A549 (cell line): ENCODE data around the gene FBLN7. TPM values are rescaled to one million over a fixed set of nuclear protein-coding genes. Genes with fewer than 3 reads are reported as not detected.

Experiments used
- ATAC-seq, 2 experiments: fragments of 200-7000 bp in 1 of 2; fragments of >200 bp in 1 of 2; cut with Nextera tagmentation in 1 of 2; cut with Tn5 transposase in 1 of 2; 3 replicates each; pipeline versions ENCODE4 v1.8.0 to v1.9.1; 2018 to 2020; ENCODE audit warnings: mild to moderate bottlenecking in 1 of 2, moderate library complexity in 1 of 2
- CTCF ChIA-PET: fragments of 300-600 bp; sonication (Branson Sonifier 250); formaldehyde crosslinking; extraction: SDS; loops from one replicate; lab custom pipeline; 2021; ENCODE audit warnings: antibody characterized with exemption, inconsistent platforms; lab: Yijun Ruan, JAX
- POLR2A ChIA-PET: fragments of 350-600 bp; formaldehyde crosslinking; extraction: SDS; loops from one replicate; lab custom pipeline; 2021; ENCODE audit warnings: antibody characterized with exemption, inconsistent platforms; lab: Yijun Ruan, JAX
- DNase-seq, 2 experiments: peaks; one replicate each; pipeline versions ENCODE4 v3.0.0 to v3.0.0-alpha.2; 2011 to 2016; ENCODE audit warnings: low read depth in 1 of 2, low spot score in 1 of 2
- FAIRE-seq: peaks from 2 replicates; lab custom pipeline; 2011; peaks lifted over from hg19 to GRCh38; lab: Jason Lieb, UNC
- H3K27ac ChIP-seq, 2 experiments: fragments of >200 bp; sonication (Bioruptor Twin); formaldehyde crosslinking; 3 replicates each; pipeline ENCODE4 v1.5.1; 2016 to 2017
- H3K4me1 ChIP-seq: fragments of >200 bp; sonication (Bioruptor Twin); formaldehyde crosslinking; 3 replicates; pipeline ENCODE4 v1.6.1; 2016
- H3K4me2 ChIP-seq: fragments of >200 bp; sonication (Bioruptor Twin); formaldehyde crosslinking; 3 replicates; pipeline ENCODE4 v1.6.1; 2016
- H3K4me3 ChIP-seq: fragments of >200 bp; sonication (Bioruptor Twin); formaldehyde crosslinking; 3 replicates; pipeline ENCODE4 v1.5.1; 2016
- H3K9me3 ChIP-seq: fragments of >200 bp; sonication (Bioruptor Twin); formaldehyde crosslinking; 3 replicates; pipeline ENCODE4 v1.6.1; 2016
- BHLHE40 ChIP-seq: IDR thresholded peaks from 2 replicates; pipeline ENCODE4 v1.6.1; 2012; ENCODE audit warnings: low read depth, low read length, inconsistent platforms
- ESRRA ChIP-seq: fragments of 150-350 bp; IDR thresholded peaks from 2 replicates; pipeline ENCODE4 v1.6.1; 2014; ENCODE audit warnings: mild to moderate bottlenecking, low read length, borderline replicate concordance
- FOXS1 ChIP-seq: fragments of 250-450 bp; sonication (Bioruptor Pico); IDR thresholded peaks from 2 replicates; pipeline ENCODE4 v1.5.0; 2020; ENCODE audit warnings: mild to moderate bottlenecking, moderate library complexity
- HOXA7 ChIP-seq: fragments of 250-450 bp; sonication (Bioruptor Pico); IDR thresholded peaks from 2 replicates; pipeline ENCODE4 v1.5.0; 2020; ENCODE audit warnings: mild to moderate bottlenecking, moderate library complexity
- KDM5A ChIP-seq: fragments of 200-600 bp; sonication (generic); IDR thresholded peaks from 2 replicates; pipeline ENCODE4 v1.6.1; 2016; ENCODE audit warnings: antibody characterized with exemption, mild to moderate bottlenecking
- NPAS2 ChIP-seq: fragments of 250-450 bp; sonication (Bioruptor Pico); IDR thresholded peaks from 2 replicates; pipeline ENCODE4 v1.8.0; 2022; ENCODE audit warnings: mild to moderate bottlenecking, moderate library complexity, borderline replicate concordance
- NR3C1 ChIP-seq: fragments of >200 bp; sonication (Bioruptor Twin); formaldehyde crosslinking; IDR thresholded peaks from 3 replicates; pipeline ENCODE4 v1.6.1; 2017
- RNF2 ChIP-seq: fragments of 200-600 bp; sonication (generic); IDR thresholded peaks from 2 replicates; pipeline ENCODE4 v1.6.1; 2016; ENCODE audit warnings: low read depth, mild to moderate bottlenecking, antibody characterized with exemption, moderate library complexity, borderline replicate concordance
- SMC3 ChIP-seq: fragments of >200 bp; sonication (Bioruptor Twin); formaldehyde crosslinking; IDR thresholded peaks from 3 replicates; pipeline ENCODE4 v1.6.1; 2018; ENCODE audit warnings: inconsistent platforms
- ZC3H11A ChIP-seq: fragments of 450-650 bp; IDR thresholded peaks from 2 replicates; pipeline ENCODE4 v1.6.1; 2014; ENCODE audit warnings: antibody characterized with exemption, mild to moderate bottlenecking
- WGBS: methylation state at CpG from one replicate; pipeline ENCODE4 v1.1.6; 2017; ENCODE audit errors: missing lambda C conversion rate; 5-methylcytosine and 5-hydroxymethylcytosine counted together
- polyA plus RNA-seq, 4 experiments: library from polyadenylated mRNA; depleted of rRNA in 3 of 4; stranded (reverse); fragments of >200 nt; fragmentation: RNase III in 1 of 4; extraction: RNeasy Plus Mini Kit Qiagen cat#74134 plus additional on column Dnase treatment in 1 of 4; gene quantifications; 2 replicates in 3 of 4; 3 replicates in 1 of 4; pipeline ENCODE4 v1.2.3, GENCODE V29; 2011 to 2017
- TF ChIP-seq, protein P1 (sequence below): fragments of 250-450 bp; sonication (Bioruptor Pico); IDR thresholded peaks from 2 replicates; pipeline ENCODE4 v1.5.0; 2020; ENCODE audit warnings: low read depth, mild to moderate bottlenecking, moderate library complexity
- TF ChIP-seq, protein P2 (sequence below): fragments of 450-650 bp; IDR thresholded peaks from 2 replicates; pipeline ENCODE4 v1.6.1; 2014; ENCODE audit warnings: antibody characterized with exemption
- TF ChIP-seq, protein P3 (sequence below): fragments of 150-350 bp; IDR thresholded peaks from 2 replicates; pipeline ENCODE4 v1.6.1; 2014; ENCODE audit warnings: low read depth, mild to moderate bottlenecking, low read length
- TF ChIP-seq, protein P4 (sequence below): fragments of >200 bp; sonication (Bioruptor Twin); formaldehyde crosslinking; IDR thresholded peaks from 2 replicates; pipeline ENCODE4 v1.6.1; 2016

FBLN7 gene
- polyA plus RNA-seq, 2 of the 4 experiments (the other 2 are of a cell fraction): 0.47 to 0.63 TPM

DNA sequence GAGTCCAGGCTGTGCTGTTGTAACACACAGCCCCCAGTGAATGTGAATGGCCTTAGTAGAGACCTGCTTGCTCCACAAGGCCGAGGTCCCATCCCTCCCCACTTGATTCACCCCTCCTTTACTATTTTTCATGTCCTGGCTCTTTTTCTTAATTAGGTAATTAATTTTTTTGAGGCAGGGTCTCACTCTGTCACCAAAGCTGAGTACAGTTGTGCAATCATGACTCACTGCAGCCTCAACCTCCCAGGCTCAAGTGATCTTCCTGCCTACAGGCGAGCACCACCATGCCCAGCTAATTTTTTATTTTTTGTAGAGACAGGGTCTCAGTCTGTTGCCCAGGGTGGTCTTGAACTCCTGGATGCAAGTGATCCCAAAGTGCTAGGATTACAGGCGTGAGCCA lies 19.3 kb downstream of the FBLN7 start (continued):
- TF ChIP-seq, protein P1, sequence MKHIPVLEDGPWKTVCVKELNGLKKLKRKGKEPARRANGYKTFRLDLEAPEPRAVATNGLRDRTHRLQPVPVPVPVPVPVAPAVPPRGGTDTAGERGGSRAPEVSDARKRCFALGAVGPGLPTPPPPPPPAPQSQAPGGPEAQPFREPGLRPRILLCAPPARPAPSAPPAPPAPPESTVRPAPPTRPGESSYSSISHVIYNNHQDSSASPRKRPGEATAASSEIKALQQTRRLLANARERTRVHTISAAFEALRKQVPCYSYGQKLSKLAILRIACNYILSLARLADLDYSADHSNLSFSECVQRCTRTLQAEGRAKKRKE: no peak
- TF ChIP-seq, protein P2, sequence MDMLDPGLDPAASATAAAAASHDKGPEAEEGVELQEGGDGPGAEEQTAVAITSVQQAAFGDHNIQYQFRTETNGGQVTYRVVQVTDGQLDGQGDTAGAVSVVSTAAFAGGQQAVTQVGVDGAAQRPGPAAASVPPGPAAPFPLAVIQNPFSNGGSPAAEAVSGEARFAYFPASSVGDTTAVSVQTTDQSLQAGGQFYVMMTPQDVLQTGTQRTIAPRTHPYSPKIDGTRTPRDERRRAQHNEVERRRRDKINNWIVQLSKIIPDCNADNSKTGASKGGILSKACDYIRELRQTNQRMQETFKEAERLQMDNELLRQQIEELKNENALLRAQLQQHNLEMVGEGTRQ: no peak
- no peak for TF ChIP-seq NPAS2 (CRISPR knock-in tag)

DNA sequence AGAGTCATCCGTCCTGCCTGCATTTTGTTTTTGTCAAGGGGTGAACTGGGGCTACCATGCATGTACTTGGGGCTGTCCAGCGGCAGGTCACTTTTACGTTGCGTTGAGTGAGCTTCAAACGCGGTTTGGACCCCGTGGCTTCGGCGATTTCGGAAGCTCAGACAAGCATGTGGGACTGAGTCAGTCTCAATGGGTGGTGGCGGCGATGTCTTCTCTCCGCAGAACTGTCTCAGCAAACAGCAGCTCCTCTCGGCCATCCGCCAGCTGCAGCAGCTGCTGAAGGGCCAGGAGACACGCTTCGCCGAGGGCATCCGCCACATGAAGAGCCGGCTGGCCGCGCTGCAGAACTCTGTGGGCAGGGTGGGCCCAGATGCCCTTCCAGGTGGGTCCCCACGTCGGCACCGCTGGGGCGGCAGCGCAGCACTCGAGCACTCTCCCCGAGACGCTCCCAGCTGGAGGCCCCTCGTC lies 21.3 kb downstream of the FBLN7 start:
- no peak overlapping the region for H3K4me3 ChIP-seq
- no peak overlapping the region for H3K27ac ChIP-seq
- ChIA-PET POLR2A (no interaction called here), CTCF (no interaction called here)
- FAIRE-seq (no peak), ATAC-seq (no peak), DNase-seq (no peak)
- H3K9me3 ChIP-seq: no peaks in the 10 kb centered on the region
- TF ChIP-seq KDM5A: no peak
- no peak for TF ChIP-seq ESRRA
- TF ChIP-seq HOXA7: no peak
- TF ChIP-seq SMC3: no peak
- TF ChIP-seq, protein P3, sequence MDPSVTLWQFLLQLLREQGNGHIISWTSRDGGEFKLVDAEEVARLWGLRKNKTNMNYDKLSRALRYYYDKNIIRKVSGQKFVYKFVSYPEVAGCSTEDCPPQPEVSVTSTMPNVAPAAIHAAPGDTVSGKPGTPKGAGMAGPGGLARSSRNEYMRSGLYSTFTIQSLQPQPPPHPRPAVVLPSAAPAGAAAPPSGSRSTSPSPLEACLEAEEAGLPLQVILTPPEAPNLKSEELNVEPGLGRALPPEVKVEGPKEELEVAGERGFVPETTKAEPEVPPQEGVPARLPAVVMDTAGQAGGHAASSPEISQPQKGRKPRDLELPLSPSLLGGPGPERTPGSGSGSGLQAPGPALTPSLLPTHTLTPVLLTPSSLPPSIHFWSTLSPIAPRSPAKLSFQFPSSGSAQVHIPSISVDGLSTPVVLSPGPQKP: no peak
- TF ChIP-seq BHLHE40: no peak
- TF ChIP-seq FOXS1 (CRISPR knock-in tag): no peak
- WGBS: 94% methylated on average over 31 of the region's 31 CpGs
- no peaks in the 10 kb centered on the region for H3K4me1 ChIP-seq
- no peak overlapping the region for H3K4me2 ChIP-seq

DNA sequence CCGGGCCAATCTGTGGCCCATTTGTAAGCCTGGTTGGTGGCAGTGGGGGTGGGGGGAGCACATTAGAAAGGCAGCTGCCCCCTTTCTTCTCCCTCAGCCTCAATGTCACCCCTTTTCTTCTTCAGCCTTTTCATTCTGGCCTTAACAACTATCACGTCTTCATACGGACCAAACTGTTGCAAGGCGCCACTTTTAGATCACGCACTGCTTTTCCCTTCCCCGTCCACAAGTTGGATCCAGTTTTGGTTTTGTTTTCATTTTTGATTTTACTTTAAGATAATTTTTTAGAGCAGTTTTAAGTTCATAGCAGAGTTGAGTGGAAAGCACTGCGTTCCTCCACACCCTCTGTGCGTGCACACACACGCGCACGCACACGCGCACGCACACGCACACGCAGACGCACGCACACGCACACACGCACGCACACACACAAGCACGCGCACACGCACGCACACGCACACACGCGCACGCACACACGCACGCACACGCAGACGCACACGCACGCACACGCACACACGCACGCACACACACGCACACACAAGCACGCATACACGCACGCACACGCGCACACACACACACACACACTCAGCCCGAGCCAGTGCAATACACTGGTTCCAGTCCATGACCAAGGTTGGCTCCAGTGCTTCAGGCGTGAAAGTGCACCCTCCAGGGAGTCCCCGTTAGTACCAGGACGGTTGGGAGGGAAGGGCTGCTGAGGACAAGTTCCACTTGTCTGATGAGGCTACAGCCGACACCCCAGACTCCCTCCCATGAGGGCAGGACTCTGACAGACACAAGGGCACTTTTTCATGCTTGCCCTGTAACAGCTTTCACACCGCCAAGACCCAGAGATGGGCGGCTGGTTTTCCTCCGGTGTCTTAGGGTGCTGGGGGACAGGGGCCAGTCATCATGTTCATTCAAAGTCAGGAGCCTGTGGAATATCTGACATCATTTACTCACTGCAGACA lies 22.4 kb downstream of the FBLN7 start:
- no peak for DNase-seq
- WGBS: 78% methylated on average over 37 of the region's 52 CpGs
- TF ChIP-seq NR3C1 (no peak), ESRRA (no peak), SMC3 (no peak), FOXS1 (CRISPR knock-in tag) (no peak), ZC3H11A (no peak), RNF2 (no peak)
- TF ChIP-seq, protein P2: no peak
- TF ChIP-seq, protein P4, sequence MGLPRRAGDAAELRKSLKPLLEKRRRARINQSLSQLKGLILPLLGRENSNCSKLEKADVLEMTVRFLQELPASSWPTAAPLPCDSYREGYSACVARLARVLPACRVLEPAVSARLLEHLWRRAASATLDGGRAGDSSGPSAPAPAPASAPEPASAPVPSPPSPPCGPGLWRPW: no peak
- TF ChIP-seq, protein P3: no peak
- H3K9me3 ChIP-seq: no peaks in the 10 kb centered on the region
- ChIA-PET POLR2A (no interaction called here), CTCF (interaction anchor here (1.0 kb wide), 1 partner anchor 35 kb away, joined by 3 read pairs; no protein-coding TSS in a partner anchor)
- no peaks in the 10 kb centered on the region for H3K4me1 ChIP-seq
- H3K4me3 ChIP-seq: no peak overlapping the region
- ATAC-seq: no peak
- H3K4me2 ChIP-seq: no peak overlapping the region
- H3K27ac ChIP-seq: no peak overlapping the region
- no peak for FAIRE-seq
